Breast epithelium (tissue), 4 donors: ENCODE results near the gene COQ8B. TPM values are rescaled to one million over a fixed set of nuclear protein-coding genes. Genes with fewer than 3 reads are reported as not detected.
A peak's percentile ranks its signal among the peaks of the same experiment; 100 is the strongest.
"Not testable (repeated sequence)": the region's sequence is repeated elsewhere in the genome, so short reads cannot be mapped to it uniquely, and the experiment has no call there.

ENCODE experiments used
- DNase-seq, 2 donors: peaks; one replicate each; pipeline ENCODE4 v3.0.0-alpha.2; 2019; ENCODE audit warnings: low spot score in 2 of 2
- H3K27ac ChIP-seq, 2 donors: fragments of 200-600 bp; sonication (generic) in 1 of 2; one replicate each; pipeline ENCODE4 v1.5.1; 2016 to 2019; ENCODE audit warnings: mild to moderate bottlenecking in 1 of 2
- H3K27me3 ChIP-seq, 2 donors: fragments of 200-600 bp; sonication (generic) in 1 of 2; one replicate each; pipeline versions ENCODE4 v1.5.1 to v1.6.0; 2017 to 2019; ENCODE audit warnings: control low read depth in 1 of 2, mild to moderate bottlenecking in 1 of 2
- H3K36me3 ChIP-seq: fragments of 200-600 bp; one replicate; pipeline ENCODE4 v1.5.1; 2019
- H3K4me1 ChIP-seq, 2 donors: fragments of 200-600 bp; sonication (generic); one replicate each; pipeline ENCODE4 v1.5.1; 2016 to 2019; ENCODE audit warnings: control low read depth in 1 of 2
- H3K4me3 ChIP-seq, 3 donors: fragments of 200-600 bp; sonication (generic); 1 replicate in 2 of 3; 2 replicates in 1 of 3; pipeline ENCODE4 v1.5.1; 2016 to 2019; ENCODE audit warnings: mild to moderate bottlenecking in 3 of 3, moderate library complexity in 2 of 3
- H3K9me3 ChIP-seq, 2 donors: fragments of 200-600 bp; sonication (generic) in 1 of 2; one replicate each; pipeline ENCODE4 v1.5.1; 2016 to 2019; ENCODE audit warnings: control low read depth in 1 of 2
- CTCF ChIP-seq, 3 donors: fragments of 450-650 bp; IDR thresholded peaks; one replicate each; pipeline ENCODE4 v1.5.1; 2016 to 2017; ENCODE audit warnings: antibody characterized with exemption in 3 of 3, mild to moderate bottlenecking in 3 of 3, moderate library complexity in 3 of 3
- POLR2A ChIP-seq: fragments of 450-650 bp; IDR thresholded peaks from one replicate; pipeline ENCODE4 v1.6.1; 2016; ENCODE audit warnings: antibody characterized with exemption, mild to moderate bottlenecking, moderate library complexity
- POLR2AphosphoS5 ChIP-seq, 3 donors: sonication (generic); formaldehyde crosslinking; IDR thresholded peaks; one replicate each; pipeline ENCODE4 v1.6.1; 2017; ENCODE audit warnings: antibody characterized with exemption in 3 of 3
- intact Hi-C: fragments of 100-400 bp; cut with DNase I; formaldehyde crosslinking; loops from one replicate; pipeline ENCODE4 v1.15.1; 2023; ENCODE audit warnings: low total_unique reads
- total RNA-seq, 3 donors: library from RNA; depleted of rRNA; stranded (reverse); fragments of >200 nt; gene quantifications; one replicate each; pipeline ENCODE4 v1.1.0, GENCODE V29; 2016

The COQ8B gene
- total RNA-seq, 3 donors from 2014 or later = 28.2 to 50.8 (median 45.7) TPM

- Histone ChIP-seq H3K36me3 (no peaks in the 10 kb centered on the region), H3K27ac (no peak overlapping the region), H3K4me1 (no peaks in the 10 kb centered on the region), H3K27me3 (no peaks in the 10 kb centered on the region), H3K9me3 (no peaks in the 10 kb centered on the region), H3K4me3 (no peak overlapping the region)
- intact Hi-C loops = no loop called here
- TF ChIP-seq CTCF (IDR thresholded peaks at IDR 0.05) = no peak
- no peak for TF ChIP-seq POLR2A
- no peak for TF ChIP-seq POLR2AphosphoS5 (IDR thresholded peaks at IDR 0.05)
- no peak for DNase-seq
These were observed 57.6 kb downstream of the COQ8B start for GRCh38 chr19:40659116-40659515.

- TF ChIP-seq POLR2AphosphoS5 (IDR thresholded peaks at IDR 0.05) (no peak), CTCF (IDR thresholded peaks at IDR 0.05) (no peak), POLR2A (no peak)
- no peaks in the 10 kb centered on the region for H3K4me1 ChIP-seq
- no peak overlapping the region for H3K27ac ChIP-seq
- H3K27me3 ChIP-seq = no peaks in the 10 kb centered on the region
- no peak overlapping the region for H3K4me3 ChIP-seq
- no peaks in the 10 kb centered on the region for H3K9me3 ChIP-seq
- H3K36me3 ChIP-seq = no peaks in the 10 kb centered on the region
- intact Hi-C loops = no loop called here
- no peak for DNase-seq
These were observed 58.7 kb downstream of the COQ8B start for GRCh38 chr19:40658031-40658430.

- H3K27me3 ChIP-seq, intact Hi-C loops, H3K9me3 ChIP-seq, H3K27ac ChIP-seq, DNase-seq, H3K4me3 ChIP-seq, H3K4me1 ChIP-seq, H3K36me3 ChIP-seq: not testable (repeated sequence)
These were observed 61.0 kb downstream of the COQ8B start for GRCh38 chr19:40655684-40656083.

GRCh38 chr19:40652303-40652702 lies 64.4 kb downstream of the COQ8B start:
- H3K36me3 ChIP-seq, DNase-seq, intact Hi-C loops, H3K4me1 ChIP-seq, H3K9me3 ChIP-seq, H3K27ac ChIP-seq, H3K4me3 ChIP-seq, H3K27me3 ChIP-seq: not testable (repeated sequence)

- Histone ChIP-seq H3K4me1 (no peaks in the 10 kb centered on the region), H3K27me3 (no peaks in the 10 kb centered on the region), H3K36me3 (no peaks in the 10 kb centered on the region), H3K27ac (peak overlapping the region; percentile 78 to 83), H3K9me3 (no peaks in the 10 kb centered on the region), H3K4me3 (no peak overlapping the region)
- peak in 1 of 2 donors; percentile 64 for DNase-seq
- intact Hi-C loops = no loop called here
- TF ChIP-seq POLR2AphosphoS5 (IDR thresholded peaks at IDR 0.05) = peak in 2 of 3 donors; percentile 49 to 53
- TF ChIP-seq CTCF (IDR thresholded peaks at IDR 0.05) = no peak
- TF ChIP-seq POLR2A = no peak
These were observed 65.9 kb downstream of the COQ8B start for GRCh38 chr19:40650749-40651305.

GRCh38 chr19:40649903-40650675 lies 66.6 kb downstream of the COQ8B start:
- H3K4me1 ChIP-seq, H3K9me3 ChIP-seq, DNase-seq, H3K27me3 ChIP-seq, H3K4me3 ChIP-seq, H3K36me3 ChIP-seq, intact Hi-C loops: not testable (repeated sequence)
- H3K27ac ChIP-seq = peak overlapping the region; percentile 78 to 83
